Natural killer cell (primary cell): Measurements from ENCODE around the gene METRN. TPM values are rescaled to one million over a fixed set of nuclear protein-coding genes. Genes with fewer than 3 reads are reported as not detected.

Experiments
- ATAC-seq, 3 donors: fragments of 150-1000 bp in 2 of 3; fragments of 200-7000 bp in 1 of 3; cut with Tn5 transposase; 1 replicate in 1 of 3; 2 replicates in 2 of 3; pipeline ENCODE4 v1.10.0; 2021; ENCODE audit warnings: mild to moderate bottlenecking in 2 of 3, moderate library complexity in 2 of 3
- DNase-seq, 2 donors: peaks; one replicate each; pipeline versions ENCODE4 v3.0.0 to v3.0.0-alpha.2; 2013 to 2021; ENCODE audit warnings: mixed read lengths in 1 of 2
- H3K27ac ChIP-seq: one replicate; pipeline ENCODE4 v1.5.1; 2013; ENCODE audit warnings: mild to moderate bottlenecking, low read length
- H3K27me3 ChIP-seq: one replicate; pipeline ENCODE4 v1.6.1; 2013; ENCODE audit warnings: low read length; ENCODE audit not compliant: control insufficient read depth, insufficient read depth
- H3K36me3 ChIP-seq: one replicate; pipeline ENCODE4 v1.6.1; 2013; ENCODE audit warnings: low read length; ENCODE audit not compliant: control insufficient read depth, insufficient read depth
- H3K4me1 ChIP-seq: one replicate; pipeline ENCODE4 v1.6.1; 2013; ENCODE audit warnings: low read length; ENCODE audit not compliant: control insufficient read depth, insufficient read depth
- H3K4me3 ChIP-seq: one replicate; pipeline ENCODE4 v1.5.1; 2013; ENCODE audit warnings: low read length
- H3K9me3 ChIP-seq: one replicate; pipeline ENCODE4 v1.6.1; 2013; ENCODE audit warnings: low read length; ENCODE audit not compliant: control insufficient read depth, insufficient read depth
- H3K27ac Mint-ChIP-seq, 2 donors: one replicate each; pipeline ENCODE4 v1.8.0; 2022; ENCODE audit warnings: mild to moderate bottlenecking in 2 of 2, mixed read lengths in 2 of 2, moderate library complexity in 1 of 2
- H3K27me3 Mint-ChIP-seq, 2 donors: one replicate each; pipeline ENCODE4 v1.8.0; 2022; ENCODE audit warnings: low read depth in 2 of 2, mixed read lengths in 2 of 2
- H3K36me3 Mint-ChIP-seq: one replicate; pipeline ENCODE4 v1.8.0; 2022; ENCODE audit warnings: mixed read lengths
- H3K4me1 Mint-ChIP-seq, 2 donors: one replicate each; pipeline ENCODE4 v1.8.0; 2022; ENCODE audit warnings: mixed read lengths in 2 of 2
- H3K4me3 Mint-ChIP-seq: one replicate; pipeline ENCODE4 v1.8.0; 2022; ENCODE audit warnings: mild to moderate bottlenecking, moderate library complexity, mixed read lengths
- H3K9me3 Mint-ChIP-seq, 2 donors: one replicate each; pipeline ENCODE4 v1.8.0; 2022; ENCODE audit warnings: mixed read lengths in 2 of 2
- CTCF ChIP-seq: fragments of 200-600 bp; IDR thresholded peaks from one replicate; pipeline ENCODE4 v1.8.0; 2022; ENCODE audit warnings: antibody characterized with exemption
- WGBS: methylation state at CpG from one replicate; pipeline ENCODE4 v1.1.7; 2013; ENCODE audit warnings: missing lambda C conversion rate; ENCODE audit not compliant: insufficient coverage; 5-methylcytosine and 5-hydroxymethylcytosine counted together
- intact Hi-C: fragments of 100-400 bp; cut with micrococcal nuclease; formaldehyde crosslinking; loops from one replicate; pipeline ENCODE4 v1.14.2; 2022
- total RNA-seq, 4 donors: library from RNA; stranded (reverse); fragments of 120-200 nt in 1 of 4; gene quantifications; one replicate each; pipeline versions ENCODE4 v1.2.3 to v1.2.4, GENCODE V29; 2013 to 2022

Gene METRN
- total RNA-seq, 3 donors from 2014 or later (not counting 1 experiment from before 2014, with no cell fraction given): 11.8 to 16.6 (median 14.3) TPM

- DNase-seq (peak in 1 of 2 donors; percentile 47), ATAC-seq (peak; percentile 1 to 12 (median 5))
- Mint-ChIP-seq H3K36me3 (no peaks in the 10 kb centered on the region), H3K4me1 (peaks cover 0 to 23% of the 10 kb centered on the region in 2 donors), H3K9me3 (no peaks in the 10 kb centered on the region), H3K27ac (no peak overlapping the region), H3K4me3 (peak overlapping the region; percentile 72), H3K27me3 (peaks cover 0 to 4% of the 10 kb centered on the region in 2 donors)
- H3K4me1 ChIP-seq: peaks cover 34% of the 10 kb centered on the region
- no peaks in the 10 kb centered on the region for H3K36me3 ChIP-seq
- WGBS: 3% methylated on average over 74 of the region's 74 CpGs
- H3K4me3 ChIP-seq: no peak overlapping the region
- peaks cover 12% of the 10 kb centered on the region for H3K27me3 ChIP-seq
- no peak overlapping the region for H3K27ac ChIP-seq
- no peaks in the 10 kb centered on the region for H3K9me3 ChIP-seq
- intact Hi-C loops: loop anchor here (2.0 to 10.0 kb wide), 2 partner anchors 25 to 339 kb away; partner anchors contain the start of gene CIAO3
- TF ChIP-seq CTCF: no peak
Measured at GRCh38 chr16:715477-716199, 720 bp downstream of the METRN start.

GRCh38 chr16:716200-716568 is 1.3 kb downstream of the METRN start:
- DNase-seq (no peak), ATAC-seq (no peak)
- Mint-ChIP-seq H3K27me3 (peaks cover 0 to 4% of the 10 kb centered on the region in 2 donors), H3K36me3 (no peaks in the 10 kb centered on the region), H3K4me1 (peaks cover 0 to 23% of the 10 kb centered on the region in 2 donors), H3K27ac (no peak overlapping the region), H3K9me3 (no peaks in the 10 kb centered on the region), H3K4me3 (peak overlapping the region; percentile 63)
- no peaks in the 10 kb centered on the region for H3K36me3 ChIP-seq
- intact Hi-C loops: loop anchor here (10.0 kb wide), 1 partner anchor 339 kb away; no protein-coding TSS in a partner anchor
- TF ChIP-seq CTCF: no peak
- no peak overlapping the region for H3K4me3 ChIP-seq
- peaks cover 10% of the 10 kb centered on the region for H3K27me3 ChIP-seq
- 43% methylated on average over 9 of the region's 12 CpGs for WGBS
- no peak overlapping the region for H3K27ac ChIP-seq
- peaks cover 36% of the 10 kb centered on the region for H3K4me1 ChIP-seq
- H3K9me3 ChIP-seq: no peaks in the 10 kb centered on the region

GRCh38 chr16:716768-717325 is 1.9 kb downstream of the METRN start:
- ATAC-seq (no peak), DNase-seq (no peak)
- no peak overlapping the region for H3K4me3 ChIP-seq
- TF ChIP-seq CTCF: no peak
- intact Hi-C loops: loop anchor here (10.0 kb wide), 1 partner anchor 338 kb away; no protein-coding TSS in a partner anchor
- Mint-ChIP-seq H3K4me3 (peak overlapping the region; percentile 63), H3K9me3 (no peaks in the 10 kb centered on the region), H3K4me1 (peaks cover 0 to 23% of the 10 kb centered on the region in 2 donors), H3K27me3 (peaks cover 0 to 4% of the 10 kb centered on the region in 2 donors), H3K36me3 (no peaks in the 10 kb centered on the region), H3K27ac (no peak overlapping the region)
- 94% methylated on average over 29 of the region's 29 CpGs for WGBS
- no peaks in the 10 kb centered on the region for H3K9me3 ChIP-seq
- peaks cover 10% of the 10 kb centered on the region for H3K27me3 ChIP-seq
- H3K36me3 ChIP-seq: no peaks in the 10 kb centered on the region
- peaks cover 40% of the 10 kb centered on the region for H3K4me1 ChIP-seq
- no peak overlapping the region for H3K27ac ChIP-seq
